ENCODE measurements around the gene NTRK3.

Gene NTRK3

GRCh38 chr15:88090481-88091011, 166.0 kb downstream of the NTRK3 start:
- TF ChIP-seq CTCF (IDR thresholded peaks at IDR 0.05; ENCODE audit: extremely low read depth, missing control alignments), result no peak
- DNase-seq (ENCODE audit: low spot score), result no peak

- TF ChIP-seq CTCF (IDR thresholded peaks at IDR 0.05; ENCODE audit: extremely low read depth, missing control alignments), result no peak
- DNase-seq (ENCODE audit: low spot score), result no peak
Measured at GRCh38 chr15:88089731-88090130, 166.8 kb downstream of the NTRK3 start.

GRCh38 chr15:88089024-88089620, 167.4 kb downstream of the NTRK3 start:
- no peak for DNase-seq (ENCODE audit: low spot score)
- TF ChIP-seq CTCF (IDR thresholded peaks at IDR 0.05; ENCODE audit: extremely low read depth, missing control alignments), result no peak

GRCh38 chr15:88083811-88084760, 172.5 kb downstream of the NTRK3 start:
- no peak for DNase-seq (ENCODE audit: low spot score)
- TF ChIP-seq CTCF (IDR thresholded peaks at IDR 0.05; ENCODE audit: extremely low read depth, missing control alignments), result no peak

- TF ChIP-seq CTCF (IDR thresholded peaks at IDR 0.05; ENCODE audit: extremely low read depth, missing control alignments), result no peak
Measured at GRCh38 chr15:88080616-88081015, 175.9 kb downstream of the NTRK3 start.

GRCh38 chr15:88077296-88078020, 179.1 kb downstream of the NTRK3 start:
- TF ChIP-seq CTCF (IDR thresholded peaks at IDR 0.05; ENCODE audit: extremely low read depth, missing control alignments), result no peak
- DNase-seq (ENCODE audit: low spot score), result no peak

More at GRCh38 chr15:88080616-88081015, 175.9 kb downstream of the NTRK3 start:
- DNase-seq (ENCODE audit: low spot score), result no peak
